HUES48 (cell line): Measurements from ENCODE around the gene SNTB2.

Source experiments
- H3K27ac ChIP-seq: one replicate; pipeline ENCODE4 v1.7.0; 2013; ENCODE audit warnings: low read depth, low read length, inconsistent platforms
- H3K27me3 ChIP-seq: 2 replicates; pipeline ENCODE4 v1.6.1; 2013; ENCODE audit warnings: mild to moderate bottlenecking, low read length; ENCODE audit not compliant: control insufficient read depth, insufficient read depth
- H3K36me3 ChIP-seq: 2 replicates; pipeline ENCODE4 v1.6.1; 2013; ENCODE audit warnings: low read length; ENCODE audit not compliant: control insufficient read depth, insufficient read depth
- H3K4me1 ChIP-seq: 2 replicates; pipeline ENCODE4 v1.6.1; 2013; ENCODE audit warnings: mild to moderate bottlenecking, low read length; ENCODE audit not compliant: control insufficient read depth, insufficient read depth
- H3K4me3 ChIP-seq: 2 replicates; pipeline ENCODE4 v1.5.1; 2013; ENCODE audit warnings: mild to moderate bottlenecking, low read depth, low read length
- H3K9ac ChIP-seq: 2 replicates; pipeline ENCODE4 v1.6.1; 2013; ENCODE audit warnings: mild to moderate bottlenecking, low read depth, low read length, moderate library complexity
- H3K9me3 ChIP-seq: 2 replicates; pipeline ENCODE4 v1.6.1; 2013; ENCODE audit warnings: low read length; ENCODE audit not compliant: control insufficient read depth, insufficient read depth

Gene SNTB2

GRCh38 chr16:69182730-69183416 lies 4.1 kb upstream of the SNTB2 start:
- Histone ChIP-seq H3K9ac (no peak overlapping the region), H3K27me3 (no peaks in the 10 kb centered on the region), H3K9me3 (no peaks in the 10 kb centered on the region), H3K4me3 (no peak overlapping the region), H3K4me1 (peaks cover 6% of the 10 kb centered on the region), H3K36me3 (no peaks in the 10 kb centered on the region), H3K27ac (no peak overlapping the region)

- Histone ChIP-seq H3K4me1 (peaks cover 15% of the 10 kb centered on the region), H3K4me3 (peak overlapping the region; percentile 85), H3K9me3 (no peaks in the 10 kb centered on the region), H3K27ac (peak overlapping the region; percentile 86), H3K27me3 (no peaks in the 10 kb centered on the region), H3K36me3 (no peaks in the 10 kb centered on the region), H3K9ac (peak overlapping the region; percentile 91)
Measured at GRCh38 chr16:69187446-69188235, 677 bp downstream of the SNTB2 start.

GRCh38 chr16:69188236-69188549 lies 1.2 kb downstream of the SNTB2 start:
- Histone ChIP-seq H3K27ac (no peak overlapping the region), H3K9ac (peak overlapping the region; percentile 91)

GRCh38 chr16:69188716-69189115 lies 1.8 kb downstream of the SNTB2 start:
- no peaks in the 10 kb centered on the region for H3K36me3 ChIP-seq
- no peaks in the 10 kb centered on the region for H3K9me3 ChIP-seq
- no peaks in the 10 kb centered on the region for H3K27me3 ChIP-seq
- H3K9ac ChIP-seq, result no peak overlapping the region
- peak overlapping the region; percentile 85 for H3K4me3 ChIP-seq
- no peak overlapping the region for H3K27ac ChIP-seq
- peaks cover 15% of the 10 kb centered on the region for H3K4me1 ChIP-seq

More at GRCh38 chr16:69188236-69188549, 1.2 kb downstream of the SNTB2 start:
- Histone ChIP-seq H3K36me3 (no peaks in the 10 kb centered on the region), H3K4me1 (peaks cover 15% of the 10 kb centered on the region), H3K27me3 (no peaks in the 10 kb centered on the region), H3K9me3 (no peaks in the 10 kb centered on the region), H3K4me3 (peak overlapping the region; percentile 85)

GRCh38 chr16:69190046-69190588 lies 3.2 kb downstream of the SNTB2 start:
- Histone ChIP-seq H3K27me3 (no peaks in the 10 kb centered on the region), H3K4me1 (peaks cover 15% of the 10 kb centered on the region), H3K36me3 (no peaks in the 10 kb centered on the region), H3K4me3 (no peak overlapping the region), H3K27ac (no peak overlapping the region), H3K9ac (no peak overlapping the region), H3K9me3 (no peaks in the 10 kb centered on the region)

GRCh38 chr16:69190598-69190997 lies 3.6 kb downstream of the SNTB2 start:
- H3K9ac ChIP-seq, result no peak overlapping the region
- peaks cover 15% of the 10 kb centered on the region for H3K4me1 ChIP-seq
- H3K27me3 ChIP-seq, result no peaks in the 10 kb centered on the region
- H3K9me3 ChIP-seq, result no peaks in the 10 kb centered on the region
- H3K27ac ChIP-seq, result no peak overlapping the region
- H3K36me3 ChIP-seq, result no peaks in the 10 kb centered on the region
- no peak overlapping the region for H3K4me3 ChIP-seq

GRCh38 chr16:69191136-69191535 lies 4.2 kb downstream of the SNTB2 start:
- Histone ChIP-seq H3K4me1 (peaks cover 15% of the 10 kb centered on the region), H3K4me3 (no peak overlapping the region), H3K27me3 (no peaks in the 10 kb centered on the region), H3K9ac (no peak overlapping the region), H3K27ac (no peak overlapping the region), H3K36me3 (no peaks in the 10 kb centered on the region), H3K9me3 (no peaks in the 10 kb centered on the region)

GRCh38 chr16:69193855-69194254 lies 6.9 kb downstream of the SNTB2 start:
- Histone ChIP-seq H3K27ac (no peak overlapping the region), H3K9me3 (no peaks in the 10 kb centered on the region), H3K4me3 (no peak overlapping the region), H3K4me1 (peaks cover 3% of the 10 kb centered on the region; the same call in 1 of the 2 replicates), H3K27me3 (no peaks in the 10 kb centered on the region), H3K36me3 (no peaks in the 10 kb centered on the region), H3K9ac (no peak overlapping the region)

- H3K4me1 ChIP-seq, result no peaks in the 10 kb centered on the region; the same call in 1 of the 2 replicates
- no peak overlapping the region for H3K27ac ChIP-seq
- H3K27me3 ChIP-seq, result no peaks in the 10 kb centered on the region
- no peak overlapping the region for H3K9ac ChIP-seq
- no peaks in the 10 kb centered on the region for H3K36me3 ChIP-seq
- no peaks in the 10 kb centered on the region for H3K9me3 ChIP-seq
- no peak overlapping the region for H3K4me3 ChIP-seq
Measured at GRCh38 chr16:69194488-69194887, 7.5 kb downstream of the SNTB2 start.

GRCh38 chr16:69195369-69196029 lies 8.5 kb downstream of the SNTB2 start:
- Histone ChIP-seq H3K27ac (no peak overlapping the region), H3K36me3 (no peaks in the 10 kb centered on the region), H3K9me3 (no peaks in the 10 kb centered on the region), H3K4me1 (no peaks in the 10 kb centered on the region), H3K27me3 (no peaks in the 10 kb centered on the region), H3K4me3 (no peak overlapping the region), H3K9ac (no peak overlapping the region)

GRCh38 chr16:69197573-69197972 lies 10.6 kb downstream of the SNTB2 start:
- Histone ChIP-seq H3K4me3 (no peak overlapping the region), H3K9me3 (no peaks in the 10 kb centered on the region), H3K27ac (no peak overlapping the region)

More at GRCh38 chr16:69197573-69197972, 10.6 kb downstream of the SNTB2 start:
- Histone ChIP-seq H3K4me1 (no peaks in the 10 kb centered on the region), H3K9ac (no peak overlapping the region), H3K36me3 (no peaks in the 10 kb centered on the region), H3K27me3 (no peaks in the 10 kb centered on the region)
